GM12878 (cell line): ENCODE results near the gene ZC3H7B. TPM values are rescaled to one million over a fixed set of nuclear protein-coding genes. Genes with fewer than 3 reads are reported as not detected.

Source experiments
- ATAC-seq: fragments of 200-7000 bp; cut with Tn5 transposase; 3 replicates; pipeline ENCODE4 v1.9.1; 2020; ENCODE audit warnings: mild to moderate bottlenecking, moderate library complexity
- BruUV-seq: library from RNA; stranded (reverse); fragments of 400-500 nt; replicated peaks from 2 replicates; lab custom pipeline; 2021; lab: Mats Ljungman, UMichigan
- CTCF ChIA-PET: fragments of 300-600 bp; sonication (Branson Sonifier 250); formaldehyde crosslinking; extraction: SDS; loops from one replicate; lab custom pipeline; 2021; ENCODE audit warnings: inconsistent platforms; lab: Yijun Ruan, JAX
- POLR2A ChIA-PET: fragments of 350-600 bp; formaldehyde crosslinking; extraction: SDS; loops from one replicate; lab custom pipeline; 2021; ENCODE audit warnings: inconsistent platforms; lab: Charles Lee
- RAD21 ChIA-PET: fragments of 300-600 bp; sonication (Branson Sonifier 250); formaldehyde crosslinking; loops from one replicate; lab custom pipeline; 2023; ENCODE audit warnings: antibody characterized with exemption; ENCODE audit not compliant: unreplicated experiment; lab: Charles Lee
- SMC1A ChIA-PET: fragments of 300-600 bp; sonication (Branson Sonifier 250); formaldehyde crosslinking; loops from one replicate; lab custom pipeline; 2023; ENCODE audit not compliant: unreplicated experiment, uncharacterized antibody; lab: Charles Lee
- DNase-seq: peaks from one replicate; pipeline ENCODE4 v3.0.0-alpha.2; 2011; ENCODE audit warnings: low read depth, low spot score
- FAIRE-seq: peaks from 3 replicates; lab custom pipeline; 2011; peaks lifted over from hg19 to GRCh38; lab: Jason Lieb, UNC
- H2AFZ ChIP-seq: 2 replicates; pipeline ENCODE4 v1.6.0; 2011; ENCODE audit warnings: low read depth, low read length, control low read depth; ENCODE audit not compliant: control insufficient read depth
- H3K27ac ChIP-seq: 2 replicates; pipeline ENCODE4 v1.5.1; 2011; ENCODE audit warnings: control low read depth; ENCODE audit not compliant: control insufficient read depth, insufficient read depth
- H3K27me3 ChIP-seq, 2 experiments: replicated peaks in 1 of 2; 2 replicates each; pipeline versions ENCODE4 v1.6.0 to v1.6.1; 2011; ENCODE audit warnings: low read length in 1 of 2; ENCODE audit not compliant: control insufficient read depth in 2 of 2, insufficient read depth in 2 of 2
- H3K36me3 ChIP-seq, 2 experiments: 2 replicates each; pipeline ENCODE4 v1.5.1; 2011; ENCODE audit warnings: low read length in 1 of 2; ENCODE audit not compliant: control insufficient read depth in 2 of 2, insufficient read depth in 2 of 2
- H3K4me1 ChIP-seq: 2 replicates; pipeline ENCODE4 v1.6.1; 2011; ENCODE audit warnings: mild to moderate bottlenecking, low read length, moderate library complexity, mixed read lengths; ENCODE audit not compliant: control insufficient read depth, insufficient read depth
- H3K4me2 ChIP-seq: 2 replicates; pipeline ENCODE4 v1.6.0; 2011; ENCODE audit warnings: control low read depth; ENCODE audit not compliant: control insufficient read depth, insufficient read depth
- H3K4me3 ChIP-seq: fragments of 200-600 bp; sonication (generic); 2 replicates; pipeline ENCODE4 v1.5.1; 2016
- H3K79me2 ChIP-seq: 2 replicates; pipeline ENCODE4 v1.6.0; 2011; ENCODE audit warnings: low read length; ENCODE audit not compliant: control insufficient read depth, insufficient read depth
- H3K9ac ChIP-seq: 2 replicates; pipeline ENCODE4 v1.8.0; 2011; ENCODE audit warnings: low read length, control low read depth, mixed read lengths; ENCODE audit not compliant: control insufficient read depth, insufficient read depth
- H3K9me3 ChIP-seq: replicated peaks from 3 replicates; pipeline ENCODE4 v1.5.1; 2011; ENCODE audit warnings: mild to moderate bottlenecking, low read length; ENCODE audit not compliant: control insufficient read depth, insufficient read depth
- H4K20me1 ChIP-seq: 2 replicates; pipeline ENCODE4 v1.6.0; 2011; ENCODE audit not compliant: control insufficient read depth, insufficient read depth
- RFX5 ChIP-seq: IDR thresholded peaks from 2 replicates; pipeline ENCODE4 v1.6.1; 2011; ENCODE audit warnings: low read depth, low read length, improper control_type of control experiment
- WGBS: methylation state at CpG from one replicate; pipeline ENCODE4 v1.1.6; 2016; ENCODE audit warnings: low lambda C conversion rate; ENCODE audit not compliant: insufficient replicate concordance, insufficient coverage; ENCODE audit errors: missing lambda C conversion rate; 5-methylcytosine and 5-hydroxymethylcytosine counted together
- in situ Hi-C: fragments of 300-500 bp; cut with MboI; formaldehyde crosslinking; loops from 9 replicates; pipeline ENCODE4 v1.14.3; 2018; ENCODE audit warnings: mixed read lengths
- intact Hi-C: fragments of 100-400 bp; cut with micrococcal nuclease; formaldehyde crosslinking; loops from one replicate; pipeline ENCODE4 v1.14.2; 2022; ENCODE audit not compliant: unreplicated experiment
- polyA plus RNA-seq, 11 experiments: library from polyadenylated mRNA; depleted of rRNA in 4 of 11; unstranded in 6 of 11; stranded (reverse) in 5 of 11; fragments of >200 nt; fragmentation: Nextera tagmentation in 4 of 11; fragmentation: Illumina TruSeq in 1 of 11; extraction: Ambion mirVana in 4 of 11; extraction: Trizol in 1 of 11; gene quantifications; 1 replicate in 1 of 11; 2 replicates in 10 of 11; pipeline versions ENCODE4 v1.2.1 to v1.2.3, GENCODE V29; 2011 to 2016; ENCODE audit warnings: inconsistent platforms in 2 of 11, missing spikeins in 2 of 11, low read depth in 1 of 11
- total RNA-seq, 4 experiments: library from RNA; depleted of rRNA in 3 of 4; stranded (reverse); fragments of >200 nt in 3 of 4; fragmentation: Illumina TruSeq in 1 of 4; extraction: Trizol in 1 of 4; gene quantifications; 2 replicates each; pipeline versions ENCODE4 v1.2.1 to v1.2.3, GENCODE V29; 2013 to 2021
- TF ChIP-seq, protein P1 (sequence below): fragments of 450-650 bp; IDR thresholded peaks from 2 replicates; pipeline ENCODE4 v1.6.1; 2017; ENCODE audit warnings: mild to moderate bottlenecking, low read depth, inconsistent platforms; ENCODE audit not compliant: poor library complexity, severe bottlenecking
- TF ChIP-seq, protein P2 (sequence below): fragments of 450-650 bp; IDR thresholded peaks from 2 replicates; pipeline ENCODE4 v1.6.1; 2016; ENCODE audit warnings: mild to moderate bottlenecking

Gene ZC3H7B
- total and polyA plus RNA-seq, 10 of the 15 experiments (the other 5 are each of a cell fraction or from before 2014, with no cell fraction given): 0.26 to 52.3 (median 22.4) TPM

GRCh38 chr22:41343717-41344116 lies 42.4 kb downstream of the ZC3H7B start:
- CTCF ChIA-PET: no interaction called here
- H3K4me1 ChIP-seq: no peaks in the 10 kb centered on the region
- H3K36me3 ChIP-seq: peaks cover 17 to 38% of the 10 kb centered on the region in 2 experiments; a peak in 3 of 4 replicates
- no peak overlapping the region for H3K4me2 ChIP-seq
- H3K27me3 ChIP-seq: no peaks in the 10 kb centered on the region
- FAIRE-seq: no peak
- RAD21 ChIA-PET: no interaction called here
- DNase-seq: no peak
- no TSS peak for BruUV-seq
- in situ Hi-C loops: no loop called here
- ATAC-seq: no peak
- no peak overlapping the region for H2AFZ ChIP-seq
- no peak overlapping the region for H3K4me3 ChIP-seq
- intact Hi-C loops: no loop called here
- H3K9me3 ChIP-seq: no peaks in the 10 kb centered on the region
- TF ChIP-seq RFX5: no peak
- TF ChIP-seq, protein P1, sequence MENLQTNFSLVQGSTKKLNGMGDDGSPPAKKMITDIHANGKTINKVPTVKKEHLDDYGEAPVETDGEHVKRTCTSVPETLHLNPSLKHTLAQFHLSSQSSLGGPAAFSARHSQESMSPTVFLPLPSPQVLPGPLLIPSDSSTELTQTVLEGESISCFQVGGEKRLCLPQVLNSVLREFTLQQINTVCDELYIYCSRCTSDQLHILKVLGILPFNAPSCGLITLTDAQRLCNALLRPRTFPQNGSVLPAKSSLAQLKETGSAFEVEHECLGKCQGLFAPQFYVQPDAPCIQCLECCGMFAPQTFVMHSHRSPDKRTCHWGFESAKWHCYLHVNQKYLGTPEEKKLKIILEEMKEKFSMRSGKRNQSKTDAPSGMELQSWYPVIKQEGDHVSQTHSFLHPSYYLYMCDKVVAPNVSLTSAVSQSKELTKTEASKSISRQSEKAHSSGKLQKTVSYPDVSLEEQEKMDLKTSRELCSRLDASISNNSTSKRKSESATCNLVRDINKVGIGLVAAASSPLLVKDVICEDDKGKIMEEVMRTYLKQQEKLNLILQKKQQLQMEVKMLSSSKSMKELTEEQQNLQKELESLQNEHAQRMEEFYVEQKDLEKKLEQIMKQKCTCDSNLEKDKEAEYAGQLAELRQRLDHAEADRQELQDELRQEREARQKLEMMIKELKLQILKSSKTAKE: no peak
- TF ChIP-seq, protein P2, sequence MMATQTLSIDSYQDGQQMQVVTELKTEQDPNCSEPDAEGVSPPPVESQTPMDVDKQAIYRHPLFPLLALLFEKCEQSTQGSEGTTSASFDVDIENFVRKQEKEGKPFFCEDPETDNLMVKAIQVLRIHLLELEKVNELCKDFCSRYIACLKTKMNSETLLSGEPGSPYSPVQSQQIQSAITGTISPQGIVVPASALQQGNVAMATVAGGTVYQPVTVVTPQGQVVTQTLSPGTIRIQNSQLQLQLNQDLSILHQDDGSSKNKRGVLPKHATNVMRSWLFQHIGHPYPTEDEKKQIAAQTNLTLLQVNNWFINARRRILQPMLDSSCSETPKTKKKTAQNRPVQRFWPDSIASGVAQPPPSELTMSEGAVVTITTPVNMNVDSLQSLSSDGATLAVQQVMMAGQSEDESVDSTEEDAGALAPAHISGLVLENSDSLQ: no peak
- H3K9ac ChIP-seq: no peak overlapping the region
- no peaks in the 10 kb centered on the region for H4K20me1 ChIP-seq
- H3K27ac ChIP-seq: no peak overlapping the region
- SMC1A ChIA-PET: interaction anchor here (1.3 kb wide), 1 partner anchor 103 kb away, joined by 3 read pairs; the partner anchor contains the start of gene TOB2
- POLR2A ChIA-PET: interaction anchor here (1.1 kb wide), 1 partner anchor 10 kb away, joined by 3 read pairs; no protein-coding TSS in a partner anchor
- 92% methylated on average over 9 of the region's 9 CpGs for WGBS
- no peaks in the 10 kb centered on the region for H3K79me2 ChIP-seq
